Ureter (tissue), 1 donor: ENCODE measurements around the gene MCOLN1. TPM values are rescaled to one million over a fixed set of nuclear protein-coding genes. Genes with fewer than 3 reads are reported as not detected.

ENCODE experiments used
- DNase-seq: peaks from one replicate; pipeline ENCODE4 v3.0.0-alpha.2; 2020; ENCODE audit warnings: low spot score
- total RNA-seq: library from RNA; stranded (reverse); gene quantifications from one replicate; pipeline ENCODE4 v1.2.4, GENCODE V29; 2023
- donor health status: DM: yes; HTN: yes; CAD: no.

Gene MCOLN1
- total RNA-seq, 1 donor from 2014 or later: 20.0 TPM

- no peak for DNase-seq
These were observed 19.5 kb downstream of the MCOLN1 start for GRCh38 chr19:7541828-7542443.

GRCh38 chr19:7542556-7543348 is 20.3 kb downstream of the MCOLN1 start:
- no peak for DNase-seq

GRCh38 chr19:7544626-7545025 is 22.2 kb downstream of the MCOLN1 start:
- DNase-seq: no peak

GRCh38 chr19:7545300-7545699 is 22.9 kb downstream of the MCOLN1 start:
- no peak for DNase-seq

- no peak for DNase-seq
These were observed 23.5 kb downstream of the MCOLN1 start for GRCh38 chr19:7545904-7546303.

- DNase-seq: no peak
These were observed 24.7 kb downstream of the MCOLN1 start for GRCh38 chr19:7547159-7547558.

- no peak for DNase-seq
These were observed 27.2 kb downstream of the MCOLN1 start for GRCh38 chr19:7549429-7550148.

GRCh38 chr19:7550169-7550770 is 27.8 kb downstream of the MCOLN1 start:
- DNase-seq: no peak

GRCh38 chr19:7550987-7551761 is 28.8 kb downstream of the MCOLN1 start:
- DNase-seq: peak; percentile 52

- no peak for DNase-seq
These were observed 30.4 kb downstream of the MCOLN1 start for GRCh38 chr19:7552781-7553180.

- no peak for DNase-seq
These were observed 32.1 kb downstream of the MCOLN1 start for GRCh38 chr19:7554565-7554964.

GRCh38 chr19:7554990-7555864 is 32.8 kb downstream of the MCOLN1 start:
- no peak for DNase-seq

GRCh38 chr19:7556696-7557315 is 34.4 kb downstream of the MCOLN1 start:
- DNase-seq: no peak

- no peak for DNase-seq
These were observed 36.2 kb downstream of the MCOLN1 start for GRCh38 chr19:7558667-7559066.

GRCh38 chr19:7559102-7559501 is 36.7 kb downstream of the MCOLN1 start:
- no peak for DNase-seq

GRCh38 chr19:7560255-7560654 is 37.8 kb downstream of the MCOLN1 start:
- DNase-seq: no peak

GRCh38 chr19:7561325-7561724 is 38.9 kb downstream of the MCOLN1 start:
- no peak for DNase-seq

- DNase-seq: no peak
These were observed 40.4 kb downstream of the MCOLN1 start for GRCh38 chr19:7562646-7563393.

- no peak for DNase-seq
These were observed 42.4 kb downstream of the MCOLN1 start for GRCh38 chr19:7564866-7565265.
